Activated effector memory CD4-positive, alpha-beta T cell treated with Interleukin-2 at 50 U/mL for 16 hours (primary cell): ENCODE results near the gene CCL24.
"Not testable (repeated sequence)": the region's sequence is repeated elsewhere in the genome, so short reads cannot be mapped to it uniquely, and the experiment has no call there.

Source experiments
- DNase-seq: peaks from one replicate; pipeline ENCODE4 v3.0.0-alpha.2; 2020

Gene CCL24

DNA sequence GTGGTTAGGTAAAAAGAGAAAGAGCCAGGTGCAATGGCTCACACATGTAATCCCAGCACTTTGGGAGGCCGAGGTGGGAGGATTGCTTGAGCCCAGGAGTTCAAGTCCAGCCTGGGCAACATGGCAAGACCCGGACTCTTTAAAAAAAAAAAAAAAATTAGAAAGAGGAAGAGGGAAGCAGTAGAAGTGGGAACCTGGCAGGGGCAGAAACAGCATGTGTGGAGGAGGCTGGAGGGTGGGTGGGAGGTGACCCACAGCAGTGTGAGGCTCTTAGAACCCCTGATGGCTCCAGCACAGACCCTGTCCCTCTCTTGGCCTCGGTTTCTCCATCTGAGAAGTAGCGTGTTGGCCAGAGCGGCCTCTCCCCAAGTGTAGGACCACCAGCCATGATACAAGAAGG is 4.9 kb upstream of the CCL24 start:
- DNase-seq: no peak

DNA sequence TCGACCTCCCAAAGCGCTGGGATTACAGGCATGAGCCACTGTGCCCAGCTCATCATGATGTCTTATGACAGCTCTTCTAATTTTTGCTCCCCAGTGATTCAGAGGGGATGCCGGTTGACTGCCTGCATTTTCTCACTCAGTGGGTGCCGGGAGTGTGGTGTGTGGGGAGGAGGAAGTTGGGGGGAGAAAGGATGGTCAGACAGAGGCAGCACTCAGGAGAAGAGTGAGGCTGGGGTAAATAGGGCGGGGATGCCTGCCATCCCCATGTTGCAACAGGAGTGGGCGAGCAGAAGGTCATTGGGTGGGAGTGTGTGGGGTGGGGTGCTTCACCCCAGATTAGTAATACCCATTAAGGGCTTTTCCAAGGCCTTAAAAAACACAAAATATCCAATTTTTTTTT is 3.5 kb upstream of the CCL24 start:
- no peak for DNase-seq

DNA sequence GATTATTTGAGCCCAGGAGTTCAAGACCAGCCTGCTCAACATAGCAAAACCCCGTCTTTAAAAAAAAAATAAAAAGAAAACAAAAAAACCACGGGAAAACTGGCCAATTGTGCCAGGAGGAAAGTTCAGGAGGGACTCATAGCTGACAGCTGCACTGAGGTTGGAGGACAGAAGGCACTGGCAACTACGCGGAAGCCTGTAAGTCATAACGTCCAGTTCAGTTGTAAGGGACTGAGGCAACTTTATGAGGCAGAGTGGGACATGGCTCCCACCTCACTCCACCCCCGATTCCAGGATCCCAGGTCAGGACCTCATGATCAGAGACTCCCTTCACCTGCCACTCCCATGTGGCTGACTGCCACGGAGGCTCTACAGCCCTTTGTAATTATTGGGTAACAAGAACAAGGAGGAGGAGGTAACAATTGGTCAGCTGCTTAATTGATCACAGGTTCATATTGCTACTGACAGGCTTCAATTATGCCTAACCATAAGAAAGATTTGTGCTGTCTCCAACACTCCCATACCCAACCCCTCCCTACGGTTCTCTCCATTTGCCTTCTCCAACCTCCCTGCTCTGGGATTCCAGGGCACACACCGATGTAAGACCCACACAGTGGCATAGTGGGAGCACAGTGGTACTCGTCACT is 1.9 kb upstream of the CCL24 start:
- DNase-seq: no peak

DNA sequence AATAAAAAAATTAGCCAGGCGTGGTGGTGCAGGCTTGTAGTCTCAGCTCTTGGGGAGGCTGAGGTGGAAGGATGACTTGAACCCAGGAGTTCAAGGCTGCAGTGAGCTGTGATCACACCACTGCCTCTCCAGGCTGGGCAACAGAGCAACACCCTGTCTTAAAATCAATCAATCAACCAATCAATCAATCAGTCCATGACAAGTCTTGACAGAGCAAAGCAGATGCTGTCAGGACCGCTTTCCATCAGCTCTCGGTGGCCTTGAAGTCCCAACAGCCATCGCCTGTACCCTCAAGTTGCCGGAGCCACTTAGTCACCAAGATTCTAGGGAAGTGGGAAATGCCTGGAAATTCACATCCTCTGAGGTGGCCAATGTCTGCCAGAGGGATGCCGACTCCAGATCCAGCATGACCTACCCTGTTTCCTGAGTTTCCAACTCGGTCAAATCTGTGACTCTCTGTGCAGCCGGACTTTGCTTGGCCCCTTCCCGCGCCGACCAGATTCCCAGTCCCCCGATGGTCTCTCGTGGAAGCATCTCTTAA is 871 bp upstream of the CCL24 start:
- no peak for DNase-seq

DNA sequence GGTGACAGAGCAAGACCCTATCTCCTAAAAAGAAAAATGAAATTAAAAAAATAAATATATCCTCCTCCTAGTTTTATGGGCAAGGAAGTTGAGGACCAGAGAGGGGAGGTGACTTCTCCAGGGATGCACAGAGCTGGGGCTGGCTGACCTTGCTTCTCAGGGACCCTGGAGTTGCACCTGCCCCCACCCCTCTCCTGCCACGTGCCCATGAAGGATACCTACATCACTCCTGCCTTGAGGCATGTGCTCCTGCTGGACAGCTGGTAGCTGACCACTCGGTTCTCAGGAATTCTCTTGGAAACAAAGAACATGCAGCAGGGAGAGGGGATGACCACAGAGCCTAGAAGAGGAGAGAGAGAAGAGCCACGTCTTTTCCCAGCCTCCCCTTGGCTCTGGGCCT is 522 bp downstream of the CCL24 start:
- no peak for DNase-seq

DNA sequence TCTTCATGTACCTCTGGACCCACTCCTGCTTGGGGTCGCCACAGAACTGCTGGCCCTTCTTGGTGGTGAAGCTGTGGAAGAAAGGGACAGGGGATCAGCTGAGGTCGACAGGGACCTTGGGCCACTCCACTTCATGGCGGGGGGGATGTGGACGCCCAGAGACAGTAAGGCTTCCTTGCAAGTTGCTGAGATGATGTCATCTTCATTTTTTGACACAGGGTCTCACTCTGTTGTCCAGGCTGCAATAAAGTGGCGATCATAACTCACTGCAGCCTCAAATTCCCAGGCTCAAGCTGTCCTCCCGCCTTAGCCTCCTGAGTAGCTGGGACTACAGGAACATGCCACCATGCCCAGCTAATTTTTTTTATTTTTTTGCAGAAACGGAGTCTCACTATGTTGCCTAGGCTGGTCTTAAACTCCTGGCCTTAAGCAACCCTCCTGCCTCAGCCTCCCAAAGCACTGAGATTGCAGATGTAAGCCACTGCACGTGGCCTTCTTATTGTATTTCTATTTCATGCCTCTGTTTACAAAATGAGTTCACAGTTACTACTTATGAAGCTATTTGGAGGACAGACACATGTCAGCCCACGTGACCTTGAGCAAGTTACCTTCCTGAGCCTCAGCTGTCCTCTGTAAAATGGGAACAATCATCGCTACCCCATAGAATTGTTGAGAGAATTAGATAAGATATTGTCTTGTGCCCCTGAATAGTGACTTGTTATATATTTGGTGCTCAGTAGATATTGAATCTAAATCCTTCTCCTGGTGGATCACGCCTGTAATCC is 1.5 kb downstream of the CCL24 start:
- no peak for DNase-seq

DNA sequence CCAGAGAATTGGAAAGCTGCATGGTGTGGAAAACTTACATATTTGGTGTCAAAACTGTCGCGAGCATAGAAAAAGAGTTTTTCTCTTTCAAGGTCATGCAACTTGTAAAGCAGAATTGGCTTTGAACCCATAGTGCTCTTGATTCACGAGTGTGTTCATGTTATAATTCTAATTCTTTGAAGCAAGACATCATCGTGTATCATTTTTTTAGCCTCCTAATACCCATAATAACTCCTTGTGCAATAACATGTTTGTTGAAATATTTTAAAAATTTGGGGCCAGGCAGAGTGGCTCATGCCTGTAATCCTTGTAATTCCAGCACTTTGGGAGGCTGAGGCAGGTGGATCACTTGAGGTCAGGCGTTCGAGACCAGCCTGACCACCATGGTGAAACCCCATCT is 4.2 kb downstream of the CCL24 start:
- no peak for DNase-seq

DNA sequence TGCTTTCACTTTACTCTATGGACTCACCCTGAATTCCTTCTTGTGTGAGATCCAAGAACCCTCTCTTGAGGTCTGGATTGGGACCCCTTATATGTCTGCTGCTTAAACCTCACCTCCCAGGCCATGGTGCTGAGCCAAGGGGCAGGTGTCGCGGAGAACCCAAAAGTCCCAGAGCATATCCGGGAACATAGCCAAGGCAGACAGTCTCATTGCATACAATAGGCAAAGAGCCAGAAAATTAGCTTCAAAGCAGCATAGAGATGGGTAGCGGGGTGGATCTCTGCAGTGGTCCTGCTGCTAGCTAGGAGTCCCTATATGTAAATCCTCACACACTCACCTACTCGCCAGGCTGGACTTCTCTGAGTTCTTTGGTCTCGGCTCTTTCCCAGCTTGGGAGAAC is 5.5 kb downstream of the CCL24 start:
- no peak for DNase-seq

DNA sequence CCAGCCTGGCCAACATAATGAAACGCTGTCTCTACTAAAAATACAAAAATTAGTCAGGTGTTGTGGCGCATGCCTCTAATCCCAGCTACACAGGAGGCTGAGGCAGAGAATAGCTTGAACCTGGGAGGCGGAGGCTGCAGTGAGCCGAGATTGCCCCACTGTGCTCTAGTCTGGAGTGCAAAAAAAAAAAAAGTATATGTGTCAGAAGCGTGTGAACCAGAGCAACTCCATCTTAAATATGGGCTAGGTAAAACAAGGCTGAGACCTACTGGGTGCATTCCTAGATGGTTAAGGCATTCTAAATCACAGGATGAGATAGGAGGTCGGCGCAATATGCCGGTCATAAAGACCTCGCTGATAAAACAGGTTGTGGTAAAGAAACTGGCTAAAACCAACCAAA is 6.2 kb downstream of the CCL24 start:
- DNase-seq: no peak

DNA sequence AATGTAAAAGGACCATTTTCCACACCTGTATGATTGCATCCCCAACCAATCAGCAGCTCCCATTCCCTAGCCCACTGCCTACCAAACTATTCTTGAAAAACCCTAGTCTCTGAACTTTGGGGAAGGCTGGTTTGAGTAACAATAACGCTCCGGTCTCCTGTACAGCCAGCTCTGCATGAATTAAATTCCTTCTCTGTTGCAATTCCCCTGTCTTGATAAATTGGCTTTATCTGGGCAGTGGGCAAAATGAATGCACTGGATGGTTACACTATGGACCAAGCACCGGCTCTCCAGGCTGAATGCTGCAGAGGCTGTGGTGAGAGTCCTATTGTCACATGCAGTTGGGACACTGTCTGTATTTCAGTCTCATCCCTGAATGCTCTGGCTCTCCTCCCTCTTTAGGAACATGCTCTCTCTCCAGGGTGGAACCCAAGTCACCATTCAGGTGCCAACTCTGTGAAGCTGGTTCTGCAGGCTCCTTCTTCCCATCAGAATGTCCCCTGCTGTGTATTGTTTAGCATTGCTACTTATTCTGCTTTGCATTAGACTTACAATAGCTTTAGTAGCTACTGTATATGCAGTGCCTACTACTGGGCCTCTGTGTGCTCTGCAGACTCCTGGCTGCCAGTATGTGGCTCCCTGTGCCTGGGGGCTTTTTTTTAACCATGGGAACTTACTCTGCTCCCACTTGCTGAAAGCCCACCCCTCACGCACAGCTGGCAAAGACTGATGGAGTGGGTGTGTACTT is 6.9 kb downstream of the CCL24 start:
- DNase-seq: no peak

DNA sequence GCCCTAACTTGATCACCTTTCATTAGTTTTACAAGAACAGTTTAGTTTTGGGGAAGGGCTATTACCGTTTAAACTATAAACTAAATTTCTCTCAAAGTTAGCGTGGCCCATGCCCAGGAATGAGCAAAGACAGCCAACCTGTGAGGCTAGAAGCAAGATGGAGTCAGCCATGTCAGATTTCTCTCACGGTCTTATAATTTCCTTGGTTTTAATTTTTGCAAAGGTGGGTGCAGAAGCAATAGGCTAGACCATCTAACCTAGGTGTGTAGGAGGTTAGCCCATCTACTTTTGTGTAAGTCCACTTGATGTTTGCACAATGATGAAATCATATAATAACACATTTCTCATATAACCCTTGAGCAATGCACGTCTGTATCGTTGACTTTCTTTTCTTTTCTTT is 8.9 kb downstream of the CCL24 start:
- DNase-seq: no peak

DNA sequence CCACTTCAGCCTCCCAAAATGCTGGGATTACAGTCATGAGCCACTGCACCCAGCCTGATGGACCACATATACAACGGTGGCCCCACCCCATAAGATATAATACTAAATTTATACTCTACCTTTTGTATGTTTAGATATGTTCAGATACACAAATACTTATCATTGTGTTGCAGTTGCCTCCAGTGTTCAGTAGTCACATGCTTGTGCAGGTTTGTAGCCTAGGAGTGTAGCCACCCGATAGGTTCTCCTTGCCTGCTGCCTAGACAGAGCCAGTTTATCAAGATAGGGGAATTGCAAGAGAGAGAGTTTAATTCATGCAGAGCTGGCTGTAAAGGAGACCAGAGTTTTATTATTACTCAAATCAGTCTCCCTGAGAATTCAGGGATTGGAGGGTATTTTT is 9.6 kb downstream of the CCL24 start:
- no peak for DNase-seq

DNA sequence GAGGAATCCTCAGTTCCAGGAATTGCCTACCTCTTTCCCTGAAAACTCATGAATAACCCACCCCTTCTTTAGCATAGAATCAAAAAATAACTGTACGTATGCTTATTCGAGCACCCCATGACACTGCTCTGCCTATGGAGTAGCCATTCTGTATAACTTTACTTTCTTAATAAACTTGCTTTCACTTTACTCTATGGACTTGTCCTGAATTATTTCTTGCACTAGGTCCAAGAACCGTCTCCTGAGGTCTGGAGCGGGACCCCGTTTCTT is 11.1 kb downstream of the CCL24 start:
- no peak for DNase-seq

DNA sequence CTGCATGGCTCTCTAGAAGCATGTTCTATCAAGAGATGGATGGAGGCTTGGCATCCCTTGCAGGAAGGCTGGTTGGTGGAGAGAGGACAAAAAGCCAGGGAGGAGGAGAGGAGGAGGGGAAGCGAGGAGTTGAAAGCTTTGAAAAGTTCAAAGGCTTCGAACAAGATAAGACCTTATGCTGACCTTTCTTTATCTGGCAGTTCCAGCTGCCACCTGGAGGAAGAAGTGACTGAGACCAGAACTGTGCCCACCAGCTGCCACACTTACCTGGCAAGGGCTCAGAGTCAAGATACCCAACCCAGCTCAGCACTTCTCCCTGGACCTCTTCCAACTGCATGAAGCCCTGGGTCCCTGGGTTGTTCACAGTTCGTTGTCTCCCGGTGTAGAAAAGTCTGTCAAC is 14.8 kb downstream of the CCL24 start:
- no peak for DNase-seq

DNA sequence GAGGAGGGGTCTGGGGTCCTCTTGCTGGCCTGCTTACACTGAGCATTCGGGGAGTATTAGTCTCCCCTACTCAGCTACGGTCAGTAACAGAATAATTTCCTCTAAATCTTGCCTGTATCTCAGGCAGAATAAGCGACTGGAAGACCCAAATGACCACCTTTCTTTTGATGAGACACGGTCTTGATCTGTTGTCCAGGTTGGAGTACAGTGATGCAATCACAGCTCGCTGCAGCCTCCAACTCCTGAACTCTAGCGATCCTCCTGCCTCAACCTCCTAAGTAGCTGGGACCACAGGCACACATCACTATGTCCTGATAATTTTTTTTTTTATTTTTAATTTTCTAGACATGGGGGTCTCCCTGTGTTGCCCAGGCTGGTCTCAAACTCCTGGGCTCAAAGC is 17.2 kb downstream of the CCL24 start:
- no peak for DNase-seq

DNA sequence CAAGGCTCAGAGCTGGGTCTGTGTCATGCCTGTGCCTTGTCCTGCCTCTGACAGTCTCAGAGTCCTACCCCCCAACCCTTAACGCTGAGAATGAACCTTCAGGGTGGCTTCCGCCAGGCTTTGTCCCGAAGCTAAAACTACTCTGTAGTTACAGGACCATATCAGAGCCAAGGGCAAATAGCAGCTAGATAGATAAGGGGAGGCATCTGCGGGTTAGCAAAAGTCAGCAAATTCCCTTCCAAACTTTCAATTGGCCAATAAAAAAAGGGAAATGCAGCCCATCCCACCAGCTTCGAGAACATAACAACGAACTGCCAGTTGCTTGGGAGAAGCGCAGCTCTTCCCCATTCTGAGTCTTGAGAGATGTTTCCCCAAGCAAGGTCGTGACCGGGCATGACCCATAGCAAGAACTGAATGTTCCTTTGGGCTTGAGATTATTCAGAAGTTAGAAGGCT is 17.7 kb downstream of the CCL24 start:
- no peak for DNase-seq

DNA sequence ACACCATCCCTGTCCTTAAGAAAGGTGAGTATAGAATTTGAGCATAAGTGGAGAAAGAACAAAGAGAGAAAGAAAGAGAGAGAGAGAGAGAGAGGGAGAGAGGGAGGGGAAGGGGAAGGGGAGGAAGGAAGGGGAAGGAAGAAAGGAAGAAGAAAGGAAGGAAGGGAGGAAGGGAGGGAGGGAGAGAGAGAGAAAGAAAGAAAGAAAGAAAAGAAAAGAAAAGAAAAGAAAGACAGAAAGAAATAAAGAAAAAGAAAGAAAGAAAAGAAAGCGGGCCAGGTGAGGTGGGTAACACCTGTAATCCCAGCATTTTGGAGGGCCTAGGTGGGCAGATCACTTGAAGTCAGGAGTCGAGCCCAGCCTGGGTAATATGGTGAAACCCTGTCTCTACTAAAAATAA is 19.9 kb downstream of the CCL24 start:
- no peak for DNase-seq

DNA sequence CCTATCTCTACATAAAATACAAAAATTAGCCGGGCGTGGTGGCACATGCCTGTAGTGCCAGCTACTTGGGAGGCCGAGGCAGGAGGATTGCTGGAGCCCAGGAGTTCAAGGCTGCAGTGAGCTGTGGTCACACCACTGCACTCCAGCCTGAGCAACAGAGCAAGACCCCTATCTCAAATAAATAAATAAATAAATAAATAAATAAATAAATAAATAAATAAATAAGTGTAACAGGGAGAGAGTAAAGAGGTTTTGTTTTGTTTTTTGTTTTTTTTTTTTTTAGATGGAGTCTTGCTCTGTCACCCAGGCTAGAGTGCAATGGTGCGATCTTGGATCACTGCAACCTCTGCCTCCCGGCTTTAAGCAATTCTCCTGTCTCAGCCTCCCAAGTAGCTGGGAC is 21.0 kb downstream of the CCL24 start:
- DNase-seq: not testable (repeated sequence)

DNA sequence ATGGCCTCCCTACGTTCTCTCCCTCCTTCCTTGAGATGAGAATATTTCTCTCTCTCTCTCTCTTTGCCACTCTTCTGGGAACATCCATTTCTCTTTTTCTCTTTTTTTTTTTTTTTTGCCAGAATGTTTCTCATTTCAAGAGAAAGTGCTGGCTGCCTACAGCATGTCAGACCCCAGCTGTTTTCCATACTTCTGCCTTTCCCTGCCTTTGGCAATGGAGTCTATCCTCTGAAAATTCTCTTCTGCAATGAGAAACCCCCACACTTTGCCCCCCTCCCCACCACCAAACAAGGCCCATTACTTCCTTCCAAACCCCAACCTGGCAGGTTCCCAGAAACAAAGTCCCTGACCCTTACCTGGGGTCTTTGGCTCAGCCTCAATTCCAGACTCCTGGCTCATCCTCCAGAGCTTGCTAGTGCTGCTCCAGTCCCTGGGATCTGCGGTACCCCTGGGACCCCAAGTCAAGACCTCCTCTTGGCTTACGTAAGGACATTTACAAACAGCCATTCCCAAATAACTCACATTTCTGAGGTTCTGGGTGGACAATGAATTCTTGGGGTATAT is 24.2 kb downstream of the CCL24 start:
- no peak for DNase-seq

DNA sequence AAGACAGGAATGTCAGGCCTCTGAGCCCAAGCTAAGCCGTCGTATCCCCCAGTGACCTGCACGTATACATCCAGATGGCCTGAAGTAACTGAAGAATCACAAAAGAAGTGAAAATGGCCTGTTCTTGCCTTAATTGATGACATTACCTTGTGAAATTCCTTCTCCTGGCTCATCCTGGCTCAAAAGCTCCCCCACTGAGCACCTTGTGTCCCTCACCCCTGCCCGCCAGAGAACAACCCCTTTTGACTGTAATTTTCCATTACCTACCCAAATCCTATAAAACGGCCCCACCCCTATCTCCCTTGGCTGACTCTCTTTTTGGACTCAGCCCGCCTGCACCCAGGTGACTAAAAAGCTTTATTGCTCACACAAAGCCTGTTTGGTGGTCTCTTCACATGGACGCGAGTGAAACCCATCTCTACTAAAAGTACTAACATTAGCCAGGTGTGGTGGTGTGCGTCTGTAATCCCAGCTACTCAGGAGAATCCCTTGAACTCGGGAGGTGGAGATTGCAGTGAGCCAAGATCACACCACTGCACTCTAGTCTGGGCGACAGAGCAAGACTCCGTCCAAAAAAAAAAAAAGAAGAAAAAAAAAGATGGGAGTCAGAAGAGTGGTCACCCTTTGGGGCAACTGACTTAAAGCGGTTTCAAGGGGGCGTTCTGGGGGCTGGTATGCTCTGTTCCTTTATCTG is 25.3 kb downstream of the CCL24 start:
- DNase-seq: not testable (repeated sequence)

DNA sequence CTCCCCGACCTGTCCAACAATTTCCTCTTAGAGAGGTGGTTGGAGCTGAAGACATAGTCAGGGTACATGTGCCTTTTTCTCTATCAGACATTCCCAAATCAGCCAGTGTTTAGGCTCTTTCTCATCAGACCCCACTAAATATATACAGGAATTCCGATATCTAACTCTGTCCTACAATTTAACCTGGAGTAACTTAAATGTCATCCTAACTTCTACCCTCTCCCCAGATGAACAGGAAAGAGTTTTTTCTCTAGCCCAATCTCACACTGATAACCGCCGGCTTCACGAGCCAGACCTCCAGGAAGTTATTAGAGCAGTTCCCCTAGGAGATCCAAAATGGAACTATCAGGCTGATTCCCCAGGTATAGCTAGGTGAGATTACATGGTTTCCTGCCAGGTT is 30.5 kb downstream of the CCL24 start:
- DNase-seq: not testable (repeated sequence)

DNA sequence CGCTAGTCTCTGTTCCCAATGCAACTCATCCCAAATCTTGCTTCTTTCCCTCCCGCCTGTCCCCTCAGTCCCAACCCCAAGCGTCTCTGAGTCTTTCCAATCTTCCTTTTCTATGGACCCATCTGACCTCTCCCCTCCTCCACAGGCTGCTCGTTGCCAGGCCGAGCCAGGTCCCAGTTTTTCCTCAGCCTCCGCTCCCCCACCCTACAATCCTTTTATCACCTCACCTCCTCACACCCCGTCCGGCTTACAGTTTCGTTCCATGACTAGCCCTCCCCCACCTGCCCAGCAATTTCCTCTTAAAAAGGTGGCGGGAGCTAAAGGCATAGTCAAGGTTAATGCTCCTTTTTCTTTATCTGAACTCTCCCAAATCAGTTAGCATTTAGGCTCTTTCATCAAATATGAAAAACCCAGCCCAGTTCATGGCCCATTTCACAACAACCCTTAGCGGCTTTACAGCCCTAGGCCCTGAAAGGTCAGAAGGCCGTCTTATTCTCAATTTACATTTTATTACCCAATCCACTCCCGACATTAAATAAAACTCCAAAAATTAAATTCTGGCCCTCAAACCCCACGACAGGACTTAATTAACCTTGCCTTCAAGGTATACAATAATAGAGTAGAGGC is 32.8 kb downstream of the CCL24 start:
- not testable (repeated sequence) for DNase-seq

DNA sequence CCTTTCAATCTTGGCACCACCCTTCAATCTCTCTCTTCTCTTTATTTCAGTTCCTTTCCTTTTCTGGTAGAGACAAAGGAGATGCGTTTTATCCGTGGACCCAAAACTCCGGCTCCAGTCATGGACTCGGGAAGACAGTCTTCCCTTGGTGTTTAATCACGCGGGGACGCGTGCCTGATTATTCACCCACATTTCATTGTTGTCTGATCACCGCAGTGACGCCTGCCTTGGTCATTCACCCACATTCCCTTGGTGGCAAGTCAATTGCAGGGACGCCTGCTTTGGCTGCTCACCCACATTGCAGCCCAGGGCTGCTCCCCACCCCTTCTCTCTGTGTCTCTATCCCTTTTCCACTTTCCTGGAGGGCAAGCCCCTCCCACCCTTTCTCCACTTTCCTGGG is 34.1 kb downstream of the CCL24 start:
- DNase-seq: not testable (repeated sequence)
